GM12874 (cell line): ENCODE measurements around the gene PLIN3.

Experiments
- CTCF ChIP-seq: IDR thresholded peaks from 2 replicates; pipeline ENCODE4 v1.5.1; 2011; ENCODE audit warnings: low read depth, mild to moderate bottlenecking, control low read depth, low read length, moderate library complexity; ENCODE audit not compliant: insufficient read depth

PLIN3 gene

DNA sequence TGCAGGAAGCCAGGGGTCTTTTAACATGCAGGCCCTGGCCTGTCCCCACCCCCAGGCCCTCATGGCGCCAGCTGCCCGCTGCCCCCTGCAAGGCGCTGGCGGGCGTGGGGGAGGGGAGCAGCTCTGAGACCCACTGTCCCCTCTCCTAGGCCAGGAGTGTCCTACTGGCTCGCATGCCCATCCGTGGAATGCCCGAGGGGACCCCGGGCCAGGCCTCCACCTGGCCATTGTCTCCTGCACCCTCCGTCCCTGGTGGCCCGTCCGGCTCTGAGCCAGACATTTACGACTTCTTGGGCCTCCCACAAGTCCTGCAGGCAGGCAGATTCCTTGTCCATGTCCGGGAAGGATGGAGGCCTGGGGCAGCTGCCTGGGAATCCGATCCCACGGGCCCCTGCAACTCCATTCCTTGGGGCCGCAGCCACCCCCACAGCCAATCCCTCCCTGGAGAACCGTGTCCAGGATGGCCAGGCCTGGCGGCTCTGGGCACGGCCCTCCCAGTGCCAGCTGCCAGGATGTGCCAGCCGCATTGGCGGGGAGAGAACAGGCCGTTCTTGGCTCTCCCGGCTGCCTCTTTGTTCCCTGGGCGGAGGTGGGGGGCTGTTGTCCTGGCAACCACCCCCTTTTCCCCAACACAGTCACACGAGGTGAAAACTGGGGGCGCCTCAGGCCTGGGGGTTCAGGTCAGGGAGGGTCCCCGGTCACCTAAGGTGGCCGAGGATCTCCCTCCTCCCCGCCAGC lies 10.5 kb upstream of the PLIN3 start:
- TF ChIP-seq CTCF: no peak

- no peak for TF ChIP-seq CTCF
These were observed 6.5 kb upstream of the PLIN3 start for GRCh38 chr19:4873930-4874329.

GRCh38 chr19:4871711-4872110 lies 4.2 kb upstream of the PLIN3 start:
- TF ChIP-seq CTCF: no peak

DNA sequence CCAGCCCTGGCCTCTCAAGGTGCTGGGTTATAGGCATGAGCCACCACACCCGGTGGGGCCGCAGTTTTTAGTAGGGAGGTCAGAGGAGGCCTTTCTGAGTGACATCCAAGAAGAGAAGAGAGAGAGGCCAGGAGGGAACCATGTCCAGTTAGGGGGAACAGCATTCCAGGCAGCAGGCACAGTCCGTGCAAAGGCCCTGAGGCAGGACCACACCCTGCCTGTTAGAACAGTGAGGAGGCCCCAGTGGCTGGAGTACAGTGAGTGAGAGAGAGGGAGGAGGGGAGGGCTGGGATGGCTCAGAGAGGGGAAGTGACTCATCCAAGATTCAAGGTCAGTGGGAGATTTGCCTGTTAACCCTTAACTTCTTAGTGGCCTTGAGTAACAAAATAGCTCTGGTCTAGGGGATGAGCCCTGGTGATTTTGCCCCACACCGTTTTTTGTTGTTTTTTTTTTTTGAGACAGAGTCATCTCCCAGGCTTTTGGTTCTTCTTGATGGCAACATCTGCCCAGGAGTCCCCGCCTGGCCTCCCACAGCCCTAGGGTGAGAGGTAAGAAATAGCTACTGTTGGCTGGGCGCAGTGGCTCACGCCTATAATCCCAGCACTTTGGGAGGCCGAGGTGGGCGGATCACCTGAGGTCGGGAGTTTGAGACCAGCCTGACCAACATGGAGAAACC lies 2.7 kb upstream of the PLIN3 start:
- TF ChIP-seq CTCF: no peak

DNA sequence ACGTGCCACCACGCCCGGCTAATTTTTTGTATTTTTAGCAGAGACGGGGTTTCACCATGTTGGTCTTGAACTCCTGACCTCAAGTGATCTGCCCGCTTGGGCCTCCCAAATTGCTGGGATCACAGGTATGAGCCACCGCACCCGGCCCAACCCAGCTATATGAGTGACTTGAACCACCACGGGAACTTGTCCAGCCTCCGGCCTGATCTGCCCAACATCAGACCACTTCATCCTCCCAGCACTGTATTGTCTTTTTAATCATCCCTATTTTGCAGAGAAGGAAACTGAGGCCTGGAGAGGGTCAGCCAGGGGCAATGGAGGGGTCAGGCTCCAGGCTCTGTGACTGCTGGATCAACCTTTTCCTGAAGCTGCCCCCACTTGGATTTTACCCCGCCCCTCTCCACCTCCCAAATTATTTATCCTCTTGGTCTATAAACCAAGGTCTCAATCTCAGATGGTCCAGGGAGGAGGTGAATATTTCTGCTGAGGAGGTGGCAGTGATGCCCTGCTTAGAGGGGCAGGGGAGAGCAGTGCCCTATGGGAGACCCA lies 893 bp upstream of the PLIN3 start:
- TF ChIP-seq CTCF: no peak

- TF ChIP-seq CTCF: no peak
These were observed 657 bp downstream of the PLIN3 start for GRCh38 chr19:4866595-4867424.

DNA sequence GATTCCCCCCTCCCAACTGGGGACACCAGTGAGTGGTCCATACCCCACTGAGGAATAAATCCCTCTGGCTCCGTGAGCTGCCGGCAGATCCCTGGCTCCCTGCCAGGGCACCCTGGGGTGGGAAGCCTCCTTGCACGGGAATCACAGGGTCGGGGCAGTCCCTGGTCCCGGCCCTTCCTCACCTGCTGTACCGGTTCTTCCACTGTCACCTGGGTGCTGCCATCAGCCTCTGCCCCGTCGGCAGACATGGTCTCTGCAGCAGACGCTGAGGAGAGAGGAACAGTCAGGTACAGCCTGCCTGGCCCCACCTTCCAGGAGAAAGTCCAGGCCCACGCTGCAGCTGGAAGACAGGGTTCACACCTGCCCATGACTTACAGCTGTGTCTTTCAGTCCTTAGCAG lies 6.3 kb downstream of the PLIN3 start:
- no peak for TF ChIP-seq CTCF
